Measurements from ENCODE around the gene TMCO1. TPM values are rescaled to one million over a fixed set of nuclear protein-coding genes. Genes with fewer than 3 reads are reported as not detected.
"Not testable (repeated sequence)": the region's sequence is repeated elsewhere in the genome, so short reads cannot be mapped to it uniquely, and the experiment has no call there.

Gene TMCO1
- total RNA-seq, 3 donors from 2014 or later = 57.1 to 89.4 (median 68.8) TPM

DNA sequence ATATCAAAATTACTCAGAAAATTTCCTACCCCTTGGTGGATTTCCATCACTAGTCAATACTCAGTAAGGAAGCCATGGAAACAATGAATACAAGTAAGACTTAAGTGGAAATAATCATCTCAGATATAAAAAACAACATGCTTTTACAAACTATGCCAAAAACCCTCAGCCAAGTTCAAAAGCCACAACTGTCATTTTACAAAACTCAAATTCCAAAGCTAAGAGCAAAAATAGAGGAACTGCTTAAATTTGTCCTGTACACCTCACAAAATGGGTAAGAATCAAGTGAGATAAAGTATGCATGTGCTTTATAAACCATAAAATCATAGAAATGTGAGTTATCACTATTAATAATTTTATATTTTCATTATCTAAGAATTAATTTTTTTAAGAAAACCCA, 9.6 kb downstream of the TMCO1 start:
- DNase-seq (ENCODE audit: low spot score in 2 of 2) = no peak
- H3K36me3 ChIP-seq = no peaks in the 10 kb centered on the region
- TF ChIP-seq, protein P1, sequence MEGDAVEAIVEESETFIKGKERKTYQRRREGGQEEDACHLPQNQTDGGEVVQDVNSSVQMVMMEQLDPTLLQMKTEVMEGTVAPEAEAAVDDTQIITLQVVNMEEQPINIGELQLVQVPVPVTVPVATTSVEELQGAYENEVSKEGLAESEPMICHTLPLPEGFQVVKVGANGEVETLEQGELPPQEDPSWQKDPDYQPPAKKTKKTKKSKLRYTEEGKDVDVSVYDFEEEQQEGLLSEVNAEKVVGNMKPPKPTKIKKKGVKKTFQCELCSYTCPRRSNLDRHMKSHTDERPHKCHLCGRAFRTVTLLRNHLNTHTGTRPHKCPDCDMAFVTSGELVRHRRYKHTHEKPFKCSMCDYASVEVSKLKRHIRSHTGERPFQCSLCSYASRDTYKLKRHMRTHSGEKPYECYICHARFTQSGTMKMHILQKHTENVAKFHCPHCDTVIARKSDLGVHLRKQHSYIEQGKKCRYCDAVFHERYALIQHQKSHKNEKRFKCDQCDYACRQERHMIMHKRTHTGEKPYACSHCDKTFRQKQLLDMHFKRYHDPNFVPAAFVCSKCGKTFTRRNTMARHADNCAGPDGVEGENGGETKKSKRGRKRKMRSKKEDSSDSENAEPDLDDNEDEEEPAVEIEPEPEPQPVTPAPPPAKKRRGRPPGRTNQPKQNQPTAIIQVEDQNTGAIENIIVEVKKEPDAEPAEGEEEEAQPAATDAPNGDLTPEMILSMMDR (IDR thresholded peaks at IDR 0.05) = no peak
- no peak for TF ChIP-seq POLR2AphosphoS5 (IDR thresholded peaks at IDR 0.05)
- TF ChIP-seq POLR2A (IDR thresholded peaks at IDR 0.05) = no peak
- no peaks in the 10 kb centered on the region for H3K27me3 ChIP-seq
- no peak overlapping the region for H3K27ac ChIP-seq
- H3K4me3 ChIP-seq = no peak overlapping the region
- no peaks in the 10 kb centered on the region for H3K9me3 ChIP-seq
- H3K4me1 ChIP-seq = no peaks in the 10 kb centered on the region
- intact Hi-C loops (cut with DNase I; ENCODE audit: low total_unique reads) = no loop called here

DNA sequence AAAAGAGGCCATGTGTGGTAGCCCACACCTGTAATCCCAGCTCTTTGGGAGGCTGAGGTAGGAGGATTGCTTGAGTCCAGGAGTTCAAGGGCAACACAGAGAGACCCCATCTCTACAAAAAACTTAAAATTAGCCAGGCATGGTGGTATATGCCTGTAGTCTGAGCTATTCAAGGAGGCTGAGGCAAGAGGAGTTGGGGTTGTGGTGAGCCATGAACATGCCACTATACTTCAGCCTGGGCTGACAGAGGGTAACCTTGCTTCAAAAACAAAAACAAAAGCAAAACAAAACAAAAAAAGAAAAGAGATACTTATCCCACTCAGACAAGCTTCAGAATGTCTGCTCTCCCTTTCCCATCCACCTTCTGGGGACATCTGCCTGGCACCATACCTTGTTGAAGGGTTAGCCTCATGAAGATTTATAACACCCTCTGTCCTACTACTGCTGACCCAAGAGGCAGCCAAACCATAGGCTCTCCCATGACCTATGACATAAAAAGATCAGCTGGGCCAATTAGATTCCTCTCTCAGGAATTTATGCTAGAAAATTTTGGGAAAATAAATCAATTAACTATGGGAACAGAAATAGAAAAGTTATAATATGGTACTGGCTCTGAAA, 13.2 kb downstream of the TMCO1 start:
- Histone ChIP-seq H3K27me3 (no peaks in the 10 kb centered on the region), H3K9me3 (no peaks in the 10 kb centered on the region), H3K36me3 (no peaks in the 10 kb centered on the region), H3K4me3 (no peak overlapping the region), H3K27ac (no peak overlapping the region), H3K4me1 (no peaks in the 10 kb centered on the region)
- TF ChIP-seq, protein P1 (IDR thresholded peaks at IDR 0.05) = no peak
- TF ChIP-seq POLR2A (IDR thresholded peaks at IDR 0.05) = no peak
- no peak for TF ChIP-seq POLR2AphosphoS5 (IDR thresholded peaks at IDR 0.05)
- intact Hi-C loops (cut with DNase I; ENCODE audit: low total_unique reads) = no loop called here
- DNase-seq (ENCODE audit: low spot score in 2 of 2) = no peak

DNA sequence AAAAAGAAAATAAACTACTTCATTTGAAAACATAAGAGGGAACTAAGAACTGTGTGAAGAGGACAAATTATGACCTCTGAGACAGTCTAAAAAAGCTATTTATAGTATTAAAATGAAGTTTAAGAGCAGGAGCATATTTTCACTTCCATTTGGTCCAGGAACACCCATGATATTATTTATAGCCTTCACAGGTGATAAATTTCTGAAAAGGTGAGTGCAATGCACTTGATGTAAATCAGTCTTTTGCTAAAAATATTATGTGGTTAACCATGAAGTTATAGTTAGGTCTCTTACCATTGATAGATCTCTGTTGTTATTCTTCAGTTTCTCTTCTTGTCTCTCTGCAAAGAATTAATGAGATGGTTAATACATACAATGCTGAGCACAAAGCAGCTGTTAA, 14.7 kb downstream of the TMCO1 start:
- Histone ChIP-seq H3K4me1 (no peaks in the 10 kb centered on the region), H3K27me3 (no peaks in the 10 kb centered on the region), H3K9me3 (no peaks in the 10 kb centered on the region), H3K36me3 (no peaks in the 10 kb centered on the region), H3K27ac (no peak overlapping the region), H3K4me3 (no peak overlapping the region)
- intact Hi-C loops (cut with DNase I; ENCODE audit: low total_unique reads) = no loop called here
- no peak for TF ChIP-seq POLR2AphosphoS5 (IDR thresholded peaks at IDR 0.05)
- TF ChIP-seq, protein P1 (IDR thresholded peaks at IDR 0.05) = no peak
- no peak for TF ChIP-seq POLR2A (IDR thresholded peaks at IDR 0.05)
- DNase-seq (ENCODE audit: low spot score in 2 of 2) = no peak

DNA sequence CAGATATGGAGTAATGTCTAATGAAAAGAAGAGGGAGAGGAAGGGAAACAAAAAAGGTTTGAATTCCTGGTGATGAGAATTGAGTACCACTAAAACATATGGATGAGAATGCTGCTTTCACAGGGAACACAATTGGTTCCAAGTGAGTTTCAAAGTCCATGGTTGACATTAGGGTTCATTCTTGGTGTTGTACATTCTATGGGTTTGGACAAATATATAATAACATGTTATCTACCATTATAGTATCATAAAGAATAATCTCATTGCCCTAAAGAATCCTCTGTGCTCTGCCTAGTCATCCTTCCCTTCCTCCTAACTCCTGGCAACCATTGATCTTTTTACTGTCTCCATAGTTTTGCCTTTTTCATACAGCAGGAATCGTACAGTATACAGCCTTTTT, 20.1 kb downstream of the TMCO1 start:
- DNase-seq (ENCODE audit: low spot score in 2 of 2) = no peak
- intact Hi-C loops (cut with DNase I; ENCODE audit: low total_unique reads) = no loop called here
- H3K9me3 ChIP-seq = no peaks in the 10 kb centered on the region
- H3K27ac ChIP-seq = no peak overlapping the region
- H3K4me3 ChIP-seq = no peak overlapping the region
- no peaks in the 10 kb centered on the region for H3K4me1 ChIP-seq
- H3K36me3 ChIP-seq = no peaks in the 10 kb centered on the region
- no peaks in the 10 kb centered on the region for H3K27me3 ChIP-seq
- TF ChIP-seq, protein P1 (IDR thresholded peaks at IDR 0.05) = no peak
- TF ChIP-seq POLR2A (IDR thresholded peaks at IDR 0.05) = no peak
- TF ChIP-seq POLR2AphosphoS5 (IDR thresholded peaks at IDR 0.05) = no peak

DNA sequence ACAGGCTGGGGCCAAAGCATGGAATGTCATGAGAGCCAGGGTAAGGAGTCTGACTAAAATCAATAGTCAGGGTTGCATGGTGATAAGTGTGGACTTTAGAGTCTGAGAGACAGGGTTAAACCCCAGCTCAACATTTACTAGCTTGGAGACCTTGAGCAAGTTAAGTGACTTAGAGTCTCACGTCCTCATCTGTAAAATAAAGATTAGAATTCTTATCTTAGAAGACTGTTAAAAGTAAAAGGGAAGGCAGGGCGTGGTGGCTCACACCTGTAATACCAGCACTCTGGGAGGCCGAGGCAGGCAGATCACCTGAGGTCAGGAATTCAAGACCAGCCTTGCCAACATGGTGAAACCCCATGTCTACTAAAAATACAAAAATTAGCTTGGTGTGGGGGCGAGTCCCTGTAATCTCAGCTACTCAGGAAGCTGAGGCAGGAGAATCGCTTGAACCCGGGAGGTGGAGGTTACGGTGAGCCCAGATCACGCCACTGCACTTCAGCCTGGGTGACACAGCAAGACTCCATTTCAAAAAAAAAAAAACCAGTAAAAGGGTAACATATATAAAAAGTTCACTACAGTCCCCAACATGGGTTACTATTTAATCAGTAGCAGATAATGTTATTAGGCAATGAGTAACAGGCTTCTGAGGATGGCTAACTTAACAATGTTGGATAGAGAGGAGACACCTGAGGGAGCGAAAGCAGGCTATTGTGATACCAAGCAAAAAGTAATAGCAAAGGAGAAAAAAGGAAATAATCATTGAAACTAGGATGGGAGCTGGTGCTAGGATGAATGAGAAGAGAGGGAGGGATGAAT, 20.8 kb downstream of the TMCO1 start:
- Histone ChIP-seq H3K27me3 (no peaks in the 10 kb centered on the region), H3K27ac (no peak overlapping the region), H3K4me1 (no peaks in the 10 kb centered on the region), H3K36me3 (peaks cover 6% of the 10 kb centered on the region), H3K9me3 (no peaks in the 10 kb centered on the region), H3K4me3 (no peak overlapping the region)
- no peak for TF ChIP-seq POLR2A (IDR thresholded peaks at IDR 0.05)
- TF ChIP-seq, protein P1 (IDR thresholded peaks at IDR 0.05) = no peak
- TF ChIP-seq POLR2AphosphoS5 (IDR thresholded peaks at IDR 0.05) = no peak
- intact Hi-C loops (cut with DNase I; ENCODE audit: low total_unique reads) = no loop called here
- DNase-seq (ENCODE audit: low spot score in 2 of 2) = no peak

DNA sequence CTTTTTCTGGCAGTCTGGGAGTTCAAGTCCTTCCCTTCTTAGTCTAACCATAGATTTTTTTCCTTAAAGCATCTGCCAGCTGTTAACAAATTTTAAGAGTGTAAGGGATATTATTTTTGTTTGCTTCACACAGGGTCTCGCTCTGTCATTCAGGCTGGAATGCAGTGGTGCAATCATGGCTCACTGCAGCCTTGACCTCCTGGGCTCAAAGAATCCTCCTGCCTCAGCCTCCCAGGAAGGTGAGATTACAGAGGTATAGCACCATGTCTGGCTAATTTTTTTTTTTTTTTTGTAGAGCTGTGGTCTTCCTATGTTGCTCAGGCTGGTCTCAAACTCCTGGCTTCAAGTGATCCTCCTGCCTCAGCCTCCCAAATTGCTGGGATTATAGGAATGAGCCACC, 23.8 kb downstream of the TMCO1 start:
- peaks cover 12% of the 10 kb centered on the region for H3K36me3 ChIP-seq
- H3K9me3 ChIP-seq; DNase-seq (ENCODE audit: low spot score in 2 of 2); H3K4me1 ChIP-seq; H3K27me3 ChIP-seq; H3K4me3 ChIP-seq; H3K27ac ChIP-seq; intact Hi-C loops (cut with DNase I; ENCODE audit: low total_unique reads): not testable (repeated sequence)
